H1 (cell line): Measurements from ENCODE around the gene SUSD5.

Source experiments
- TF ChIP-seq, protein P1 (sequence below), 3 experiments: IDR thresholded peaks; 1 replicate in 2 of 3; 2 replicates in 1 of 3; pipeline versions ENCODE4 v1.5.1 to v1.6.1; 2011; ENCODE audit warnings: low read length in 3 of 3, mild to moderate bottlenecking in 3 of 3, inconsistent platforms in 2 of 3, low read depth in 1 of 3, moderate library complexity in 1 of 3; ENCODE audit not compliant: insufficient read depth in 1 of 3; ENCODE audit errors: control extremely low read depth in 1 of 3
- TF ChIP-seq, protein P2 (sequence below): IDR thresholded peaks from 2 replicates; pipeline ENCODE4 v1.6.1; 2012; ENCODE audit warnings: inconsistent platforms

DNA sequence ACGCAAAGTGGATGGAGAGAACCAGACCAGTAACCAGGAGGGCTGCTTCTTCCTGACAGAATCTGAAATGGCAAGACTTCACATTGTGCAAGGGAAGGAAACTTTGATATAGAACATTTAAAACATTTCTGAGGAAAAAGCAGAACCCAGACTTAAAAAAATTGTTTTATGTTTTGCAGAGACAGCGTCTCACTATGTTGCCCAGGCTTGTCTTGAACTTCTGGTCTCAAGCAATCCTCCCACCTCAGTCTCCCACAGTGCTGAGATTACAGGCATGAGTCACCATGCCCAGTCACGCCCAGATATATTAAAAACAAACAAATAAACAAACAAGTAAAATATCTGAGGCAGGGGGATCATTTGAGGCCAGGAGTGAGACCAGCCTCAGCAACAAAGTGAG lies 58.6 kb downstream of the SUSD5 start:
- TF ChIP-seq, protein P1, sequence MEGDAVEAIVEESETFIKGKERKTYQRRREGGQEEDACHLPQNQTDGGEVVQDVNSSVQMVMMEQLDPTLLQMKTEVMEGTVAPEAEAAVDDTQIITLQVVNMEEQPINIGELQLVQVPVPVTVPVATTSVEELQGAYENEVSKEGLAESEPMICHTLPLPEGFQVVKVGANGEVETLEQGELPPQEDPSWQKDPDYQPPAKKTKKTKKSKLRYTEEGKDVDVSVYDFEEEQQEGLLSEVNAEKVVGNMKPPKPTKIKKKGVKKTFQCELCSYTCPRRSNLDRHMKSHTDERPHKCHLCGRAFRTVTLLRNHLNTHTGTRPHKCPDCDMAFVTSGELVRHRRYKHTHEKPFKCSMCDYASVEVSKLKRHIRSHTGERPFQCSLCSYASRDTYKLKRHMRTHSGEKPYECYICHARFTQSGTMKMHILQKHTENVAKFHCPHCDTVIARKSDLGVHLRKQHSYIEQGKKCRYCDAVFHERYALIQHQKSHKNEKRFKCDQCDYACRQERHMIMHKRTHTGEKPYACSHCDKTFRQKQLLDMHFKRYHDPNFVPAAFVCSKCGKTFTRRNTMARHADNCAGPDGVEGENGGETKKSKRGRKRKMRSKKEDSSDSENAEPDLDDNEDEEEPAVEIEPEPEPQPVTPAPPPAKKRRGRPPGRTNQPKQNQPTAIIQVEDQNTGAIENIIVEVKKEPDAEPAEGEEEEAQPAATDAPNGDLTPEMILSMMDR (IDR thresholded peaks at IDR 0.05; ENCODE audit: control extremely low read depth in 1 of 3, insufficient read depth in 1 of 3, low read depth in 1 of 3, low read length in 3 of 3): no peak
- TF ChIP-seq, protein P2, sequence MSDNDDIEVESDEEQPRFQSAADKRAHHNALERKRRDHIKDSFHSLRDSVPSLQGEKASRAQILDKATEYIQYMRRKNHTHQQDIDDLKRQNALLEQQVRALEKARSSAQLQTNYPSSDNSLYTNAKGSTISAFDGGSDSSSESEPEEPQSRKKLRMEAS: no peak
